Suprapubic skin (tissue), 4 donors: Measurements from ENCODE around the gene ACTC1. TPM values are rescaled to one million over a fixed set of nuclear protein-coding genes. Genes with fewer than 3 reads are reported as not detected.
A peak's percentile ranks its signal among the peaks of the same experiment; 100 is the strongest.

Source experiments
- DNase-seq, 2 donors: peaks; one replicate each; pipeline ENCODE4 v3.0.0-alpha.2; 2019; ENCODE audit warnings: low spot score in 2 of 2
- H3K27ac ChIP-seq: fragments of 200-600 bp; sonication (generic); one replicate; pipeline ENCODE4 v1.5.1; 2019
- H3K27me3 ChIP-seq: fragments of 200-600 bp; sonication (generic); one replicate; pipeline ENCODE4 v1.5.1; 2019
- H3K36me3 ChIP-seq: fragments of 200-600 bp; sonication (generic); one replicate; pipeline ENCODE4 v1.5.1; 2019
- H3K4me1 ChIP-seq: fragments of 200-600 bp; sonication (generic); one replicate; pipeline ENCODE4 v1.5.1; 2019
- H3K4me3 ChIP-seq: fragments of 200-600 bp; sonication (generic); one replicate; pipeline ENCODE4 v1.5.1; 2019; ENCODE audit warnings: mild to moderate bottlenecking
- H3K9me3 ChIP-seq: fragments of 200-600 bp; sonication (generic); one replicate; pipeline ENCODE4 v1.5.1; 2019
- EP300 ChIP-seq: sonication (generic); formaldehyde crosslinking; IDR thresholded peaks from one replicate; pipeline ENCODE4 v1.6.1; 2017; ENCODE audit warnings: antibody characterized with exemption
- POLR2A ChIP-seq, 2 donors: fragments of 450-650 bp; IDR thresholded peaks; one replicate each; pipeline ENCODE4 v1.6.1; 2017; ENCODE audit warnings: antibody characterized with exemption in 2 of 2, mild to moderate bottlenecking in 2 of 2, moderate library complexity in 2 of 2
- POLR2AphosphoS5 ChIP-seq, 3 donors: sonication (generic); formaldehyde crosslinking; IDR thresholded peaks; one replicate each; pipeline ENCODE4 v1.6.1; 2017; ENCODE audit warnings: antibody characterized with exemption in 3 of 3
- WGBS: methylation state at CpG from one replicate; pipeline ENCODE4 v1.1.5; 2018; 5-methylcytosine and 5-hydroxymethylcytosine counted together
- total RNA-seq, 4 donors: library from RNA; depleted of rRNA; stranded (reverse); fragments of >200 nt; gene quantifications; one replicate each; pipeline ENCODE4 v1.1.0, GENCODE V29; 2016
- TF ChIP-seq, protein P1 (sequence below), 2 donors: fragments of 200-600 bp in 1 of 2; fragments of 450-650 bp in 1 of 2; sonication (generic) in 1 of 2; IDR thresholded peaks; one replicate each; pipeline ENCODE4 v1.5.1; 2016 to 2019; ENCODE audit warnings: antibody characterized with exemption in 2 of 2, mild to moderate bottlenecking in 1 of 2, moderate library complexity in 1 of 2

ACTC1 gene
- 1 to 10 TPM in 2 of 4 donors, under 1 TPM in 2; 0.51 to 1.4 (median 0.85) TPM for total RNA-seq

DNA sequence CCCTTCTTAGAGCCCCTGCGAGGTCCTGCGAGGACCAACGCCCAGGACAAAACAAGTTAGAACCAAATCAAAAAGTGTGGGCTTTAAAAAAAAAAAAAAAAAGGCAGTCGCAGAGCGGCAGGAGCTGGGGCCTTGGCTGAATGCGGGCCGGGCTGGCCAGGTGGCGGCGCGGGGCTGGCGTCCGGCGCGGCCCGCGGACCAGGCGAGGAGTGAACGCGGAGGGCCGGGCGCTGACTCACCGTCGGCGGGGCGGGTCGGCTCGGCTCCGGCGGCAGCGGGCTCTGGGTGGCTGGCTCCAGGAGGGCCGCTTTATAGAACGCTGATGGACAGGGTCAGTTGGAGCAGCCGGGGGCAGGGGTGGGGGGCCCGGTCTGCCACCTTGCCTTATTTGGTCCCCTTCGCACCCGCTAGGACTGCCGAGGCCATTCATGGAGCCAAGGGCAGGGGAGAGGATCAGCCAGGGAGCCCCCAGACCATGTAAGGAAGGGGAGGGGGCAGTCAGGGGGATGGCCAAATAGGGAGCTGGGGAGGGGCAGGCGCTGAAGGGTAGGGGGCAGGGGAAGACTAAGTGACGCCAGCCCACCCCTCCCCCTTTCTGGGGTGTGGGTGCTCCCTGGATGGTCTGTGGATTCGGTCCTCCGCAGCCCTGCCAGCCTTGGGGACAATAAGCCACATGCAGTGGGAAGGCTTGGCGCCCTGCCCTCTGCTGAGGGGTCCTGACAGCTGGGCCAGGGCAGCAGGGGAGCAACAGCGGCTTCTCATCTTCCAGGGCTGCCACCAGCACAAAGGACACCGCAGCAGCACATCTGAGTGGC is at the start of gene ACTC1:
Gene ACTC1 (minus strand): TSS at position 283 of the 815 bp plus-strand sequence. CDS start 741 bp downstream, outside the sequence.
- no peak for DNase-seq
- 3% methylated on average over 36 of the region's 44 CpGs for WGBS
- no peak within 1 kb of the TSS for H3K27ac ChIP-seq
- H3K4me1 ChIP-seq: peaks cover 7% of the 10 kb centered on the region
- H3K36me3 ChIP-seq: no peaks in the 10 kb centered on the region
- peak within 1 kb of the TSS; percentile 26 for H3K4me3 ChIP-seq
- TF ChIP-seq POLR2AphosphoS5 (IDR thresholded peaks at IDR 0.05) (no peak), POLR2A (IDR thresholded peaks at IDR 0.05) (no peak), EP300 (no peak)
- TF ChIP-seq, protein P1, sequence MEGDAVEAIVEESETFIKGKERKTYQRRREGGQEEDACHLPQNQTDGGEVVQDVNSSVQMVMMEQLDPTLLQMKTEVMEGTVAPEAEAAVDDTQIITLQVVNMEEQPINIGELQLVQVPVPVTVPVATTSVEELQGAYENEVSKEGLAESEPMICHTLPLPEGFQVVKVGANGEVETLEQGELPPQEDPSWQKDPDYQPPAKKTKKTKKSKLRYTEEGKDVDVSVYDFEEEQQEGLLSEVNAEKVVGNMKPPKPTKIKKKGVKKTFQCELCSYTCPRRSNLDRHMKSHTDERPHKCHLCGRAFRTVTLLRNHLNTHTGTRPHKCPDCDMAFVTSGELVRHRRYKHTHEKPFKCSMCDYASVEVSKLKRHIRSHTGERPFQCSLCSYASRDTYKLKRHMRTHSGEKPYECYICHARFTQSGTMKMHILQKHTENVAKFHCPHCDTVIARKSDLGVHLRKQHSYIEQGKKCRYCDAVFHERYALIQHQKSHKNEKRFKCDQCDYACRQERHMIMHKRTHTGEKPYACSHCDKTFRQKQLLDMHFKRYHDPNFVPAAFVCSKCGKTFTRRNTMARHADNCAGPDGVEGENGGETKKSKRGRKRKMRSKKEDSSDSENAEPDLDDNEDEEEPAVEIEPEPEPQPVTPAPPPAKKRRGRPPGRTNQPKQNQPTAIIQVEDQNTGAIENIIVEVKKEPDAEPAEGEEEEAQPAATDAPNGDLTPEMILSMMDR (IDR thresholded peaks at IDR 0.05): no peak
- H3K27me3 ChIP-seq: peaks cover 67% of the 10 kb centered on the region
- no peaks in the 10 kb centered on the region for H3K9me3 ChIP-seq

DNA sequence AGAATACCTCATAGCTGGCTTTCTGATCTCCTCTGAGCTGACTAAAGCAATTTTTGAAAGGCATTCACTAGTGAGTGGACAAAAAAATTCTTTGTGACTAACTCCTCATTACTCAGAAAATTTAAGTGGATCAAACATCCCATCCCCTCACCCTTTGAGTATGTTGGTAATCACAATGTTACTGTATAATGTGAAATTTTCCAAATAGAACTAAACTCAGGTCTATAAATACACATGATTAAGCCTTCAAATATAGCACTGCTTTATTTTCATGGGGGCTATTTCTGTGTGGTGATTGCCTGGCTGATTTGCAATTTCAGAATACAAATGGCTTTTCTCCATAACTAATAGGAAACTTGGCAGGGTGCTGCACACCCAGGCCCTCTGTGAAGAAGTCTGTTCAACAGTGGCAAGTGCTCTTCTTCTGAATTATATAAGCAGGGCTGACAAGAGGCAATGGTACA is 45.9 kb upstream of the ACTC1 start:
- Histone ChIP-seq H3K4me3 (no peak overlapping the region), H3K9me3 (no peaks in the 10 kb centered on the region), H3K4me1 (no peaks in the 10 kb centered on the region), H3K27me3 (no peaks in the 10 kb centered on the region), H3K27ac (no peak overlapping the region), H3K36me3 (no peaks in the 10 kb centered on the region)
- TF ChIP-seq EP300 (no peak), POLR2AphosphoS5 (IDR thresholded peaks at IDR 0.05) (no peak), POLR2A (IDR thresholded peaks at IDR 0.05) (no peak)
- TF ChIP-seq, protein P1 (IDR thresholded peaks at IDR 0.05): no peak
- DNase-seq: no peak

DNA sequence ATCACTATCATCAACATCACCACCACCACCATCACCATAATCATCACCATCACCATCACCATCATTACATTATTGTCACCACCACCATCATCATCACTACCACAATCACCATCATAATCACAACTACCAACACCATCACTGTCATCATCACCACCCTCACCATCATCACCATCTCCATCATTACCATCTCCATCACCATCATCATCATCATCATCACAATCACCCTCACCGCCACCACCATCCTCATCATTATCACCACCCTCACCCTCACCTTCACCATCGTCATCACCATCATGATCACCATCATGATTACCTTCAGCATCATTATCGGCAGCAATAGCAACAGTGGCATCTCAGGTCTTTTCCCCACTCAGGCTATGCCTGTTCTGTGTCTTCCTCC is 42.9 kb upstream of the ACTC1 start:
- Histone ChIP-seq H3K36me3 (no peaks in the 10 kb centered on the region), H3K4me1 (no peaks in the 10 kb centered on the region), H3K9me3 (no peaks in the 10 kb centered on the region), H3K27me3 (no peaks in the 10 kb centered on the region), H3K4me3 (no peak overlapping the region), H3K27ac (no peak overlapping the region)
- 96% methylated on average over 3 of the region's 3 CpGs for WGBS
- TF ChIP-seq POLR2A (IDR thresholded peaks at IDR 0.05) (no peak), EP300 (no peak), POLR2AphosphoS5 (IDR thresholded peaks at IDR 0.05) (no peak)
- TF ChIP-seq, protein P1 (IDR thresholded peaks at IDR 0.05): no peak
- DNase-seq: no peak

DNA sequence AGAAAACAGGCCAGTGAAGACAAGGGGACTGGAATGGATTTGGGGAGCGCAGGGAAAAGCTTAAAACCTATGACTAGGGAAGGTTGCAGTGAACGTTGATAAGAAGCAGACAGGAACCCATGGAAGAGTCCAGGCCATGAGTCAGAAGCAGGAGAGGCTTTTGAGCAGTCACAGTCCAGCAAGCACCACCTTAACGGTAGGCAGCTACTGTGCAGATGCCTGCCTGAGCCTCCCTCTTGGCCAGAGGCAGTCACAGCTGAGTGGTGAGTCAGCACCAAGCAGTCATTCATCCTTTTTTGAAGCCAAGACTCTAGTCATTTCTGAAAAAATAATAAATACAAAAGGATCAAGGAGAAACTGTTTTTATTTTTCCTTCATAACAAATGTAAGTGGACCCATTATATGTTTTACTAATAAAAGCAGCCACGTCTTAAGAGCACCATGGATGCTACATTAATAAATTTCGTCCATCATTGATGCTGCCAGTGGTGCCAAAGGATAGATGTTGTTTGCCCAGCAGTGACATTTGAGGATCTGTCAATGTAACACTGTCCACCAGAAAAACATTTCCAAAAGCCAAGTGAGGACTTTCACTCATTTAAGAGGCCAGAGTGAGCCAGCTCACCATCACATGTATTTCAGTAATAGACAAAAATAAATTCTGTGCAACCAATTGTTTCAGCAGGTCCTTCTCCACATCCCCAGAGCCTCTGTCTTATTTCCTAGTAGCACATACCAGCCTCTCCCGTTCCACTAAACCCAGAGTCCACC is 42.1 kb upstream of the ACTC1 start:
- Histone ChIP-seq H3K36me3 (no peaks in the 10 kb centered on the region), H3K27me3 (no peaks in the 10 kb centered on the region), H3K4me3 (no peak overlapping the region), H3K27ac (no peak overlapping the region), H3K4me1 (no peaks in the 10 kb centered on the region), H3K9me3 (no peaks in the 10 kb centered on the region)
- WGBS: 59% methylated on average over 6 of the region's 6 CpGs
- no peak for TF ChIP-seq POLR2A (IDR thresholded peaks at IDR 0.05)
- DNase-seq: no peak

DNA sequence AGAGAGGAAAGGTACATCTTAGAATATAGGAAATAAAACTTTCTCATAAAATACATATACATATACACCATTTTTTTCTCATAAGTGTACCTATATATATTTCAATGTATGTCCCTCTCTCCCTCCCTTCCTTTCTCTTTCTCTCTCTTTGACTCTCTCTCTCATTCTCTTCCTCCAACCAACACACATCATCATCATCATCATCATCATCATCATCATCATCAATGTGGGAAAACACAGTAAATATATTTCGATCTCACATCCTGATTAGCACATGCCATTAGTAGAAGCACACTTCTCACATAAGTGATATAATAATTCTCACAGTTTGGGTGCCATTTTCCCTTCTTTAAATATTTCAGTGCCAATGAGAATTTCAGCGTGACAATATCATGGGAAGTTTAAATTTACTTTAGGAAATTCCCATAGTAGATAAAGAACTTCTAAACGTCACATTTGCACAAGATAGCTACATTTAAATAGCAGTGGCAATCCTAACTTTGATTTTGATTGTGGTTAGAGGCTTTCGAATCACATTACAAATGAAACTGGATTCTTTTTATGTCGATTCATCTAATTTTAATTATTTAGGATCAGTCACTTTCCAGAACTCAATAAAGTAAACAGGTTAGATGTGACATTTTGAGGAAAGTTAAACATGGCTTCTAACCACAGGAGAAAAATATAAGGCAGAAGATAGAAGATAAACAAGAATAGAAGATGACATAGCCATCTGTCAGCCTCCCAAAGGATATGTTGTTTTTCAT is 33.0 kb upstream of the ACTC1 start:
- 83% methylated on average over 5 of the region's 5 CpGs for WGBS
- no peak for TF ChIP-seq EP300
- TF ChIP-seq POLR2AphosphoS5 (IDR thresholded peaks at IDR 0.05): no peak
- no peak for TF ChIP-seq POLR2A (IDR thresholded peaks at IDR 0.05)
- TF ChIP-seq, protein P1 (IDR thresholded peaks at IDR 0.05): no peak

More for the DNA sequence above, 33.0 kb upstream of the ACTC1 start:
- Histone ChIP-seq H3K4me3 (no peak overlapping the region), H3K9me3 (no peaks in the 10 kb centered on the region), H3K36me3 (no peaks in the 10 kb centered on the region), H3K27me3 (no peaks in the 10 kb centered on the region), H3K4me1 (no peaks in the 10 kb centered on the region), H3K27ac (no peak overlapping the region)
- no peak for DNase-seq
